CD4-positive, alpha-beta memory T cell (primary cell): ENCODE measurements around the gene SAMD4A. TPM values are rescaled to one million over a fixed set of nuclear protein-coding genes. Genes with fewer than 3 reads are reported as not detected.
A peak's percentile ranks its signal among the peaks of the same experiment; 100 is the strongest.
"Not testable (repeated sequence)": the region's sequence is repeated elsewhere in the genome, so short reads cannot be mapped to it uniquely, and the experiment has no call there.

Source experiments
- CTCF ChIA-PET: fragments of 350-600 bp; sonication (Branson Sonifier 250); formaldehyde crosslinking; loops from one replicate; lab custom pipeline; 2021; ENCODE audit warnings: inconsistent platforms; ENCODE audit not compliant: partially characterized antibody; lab: Charles Lee
- POLR2A ChIA-PET: fragments of 350-600 bp; sonication (Branson Sonifier 250); formaldehyde crosslinking; loops from one replicate; lab custom pipeline; 2021; ENCODE audit not compliant: partially characterized antibody; lab: Charles Lee
- DNase-seq, 5 donors: peaks; one replicate each; pipeline versions ENCODE4 v3.0.0 to v3.0.0-alpha.2; 2020 to 2022; ENCODE audit warnings: mixed read lengths in 1 of 5
- H3K27ac ChIP-seq: one replicate; pipeline ENCODE4 v1.7.0; 2013; ENCODE audit warnings: low read depth, low read length
- H3K27me3 ChIP-seq: 2 replicates; pipeline ENCODE4 v1.7.0; 2013; ENCODE audit warnings: mild to moderate bottlenecking, low read length, moderate library complexity; ENCODE audit not compliant: insufficient read depth
- H3K36me3 ChIP-seq: 2 replicates; pipeline ENCODE4 v1.7.0; 2013; ENCODE audit warnings: mild to moderate bottlenecking, low read length, moderate library complexity; ENCODE audit not compliant: insufficient read depth
- H3K4me1 ChIP-seq: 2 replicates; pipeline ENCODE4 v1.7.0; 2013; ENCODE audit warnings: mild to moderate bottlenecking, low read length, moderate library complexity; ENCODE audit not compliant: insufficient read depth
- H3K4me3 ChIP-seq, 2 donors: one replicate each; pipeline ENCODE4 v1.7.0; 2013; ENCODE audit warnings: low read length in 2 of 2, mild to moderate bottlenecking in 1 of 2
- H3K9me3 ChIP-seq, 2 donors: one replicate each; pipeline ENCODE4 v1.7.0; 2013; ENCODE audit warnings: low read length in 2 of 2, control low read depth in 1 of 2; ENCODE audit not compliant: control insufficient read depth in 1 of 2
- H3K27ac Mint-ChIP-seq, 7 donors: one replicate each; pipeline ENCODE4 v1.8.0; 2020 to 2021; ENCODE audit warnings: mixed read lengths in 7 of 7, mild to moderate bottlenecking in 6 of 7, inconsistent platforms in 3 of 7, moderate library complexity in 3 of 7
- H3K27me3 Mint-ChIP-seq, 2 donors: one replicate each; pipeline ENCODE4 v1.8.0; 2020 to 2021; ENCODE audit warnings: mixed read lengths in 2 of 2
- H3K36me3 Mint-ChIP-seq, 2 donors: one replicate each; pipeline ENCODE4 v1.8.0; 2020 to 2021; ENCODE audit warnings: mixed read lengths in 2 of 2, inconsistent platforms in 1 of 2, mild to moderate bottlenecking in 1 of 2
- H3K4me1 Mint-ChIP-seq, 4 donors: one replicate each; pipeline ENCODE4 v1.8.0; 2020 to 2021; ENCODE audit warnings: mixed read lengths in 4 of 4, mild to moderate bottlenecking in 1 of 4
- H3K4me3 Mint-ChIP-seq, 8 donors: one replicate each; pipeline ENCODE4 v1.8.0; 2020 to 2021; ENCODE audit warnings: mixed read lengths in 8 of 8, mild to moderate bottlenecking in 7 of 8, moderate library complexity in 6 of 8, inconsistent platforms in 3 of 8
- H3K9me3 Mint-ChIP-seq, 8 donors: one replicate each; pipeline ENCODE4 v1.8.0; 2020 to 2021; ENCODE audit warnings: mixed read lengths in 8 of 8, mild to moderate bottlenecking in 5 of 8, inconsistent platforms in 3 of 8, moderate library complexity in 1 of 8
- intact Hi-C: fragments of 100-400 bp; cut with micrococcal nuclease; formaldehyde crosslinking; loops from one replicate; pipeline ENCODE4 v1.15.1; 2023
- polyA plus RNA-seq, 2 donors: library from polyadenylated mRNA; unstranded; fragments of 300-500 nt; fragmentation: Illumina TruSeq; gene quantifications; one replicate each; pipeline ENCODE4 v1.2.3, GENCODE V29; 2021
- total RNA-seq, 2 experiments: library from RNA; stranded (reverse); gene quantifications; one replicate each; pipeline ENCODE4 v1.2.3, GENCODE V29; 2021

The SAMD4A gene
- total and polyA plus RNA-seq, 4 experiments from 2014 or later: 0.72 to 1.4 (median 0.93) TPM; not detected in 1

GRCh38 chr14:54621686-54622085 lies 54.8 kb downstream of the SAMD4A start:
- DNase-seq: no peak
- Mint-ChIP-seq H3K27ac (no peak overlapping the region), H3K4me3 (no peak overlapping the region), H3K36me3 (no peaks in the 10 kb centered on the region), H3K9me3 (peaks cover 0 to 3% (median 0%) of the 10 kb centered on the region in 8 donors), H3K4me1 (peaks cover 8 to 29% (median 16%) of the 10 kb centered on the region in 4 donors), H3K27me3 (no peaks in the 10 kb centered on the region)
- no peaks in the 10 kb centered on the region for H3K27me3 ChIP-seq
- no peak overlapping the region for H3K4me3 ChIP-seq
- intact Hi-C loops: no loop called here
- no peak overlapping the region for H3K27ac ChIP-seq
- peaks cover 16% of the 10 kb centered on the region for H3K4me1 ChIP-seq
- H3K36me3 ChIP-seq: no peaks in the 10 kb centered on the region
- H3K9me3 ChIP-seq: no peaks in the 10 kb centered on the region
- ChIA-PET CTCF (no interaction called here), POLR2A (interaction anchor here (1.9 kb wide), 1 partner anchor 55 kb away, joined by 6 read pairs; the partner anchor contains the start of gene SAMD4A)

GRCh38 chr14:54622192-54622958 lies 55.4 kb downstream of the SAMD4A start:
- Mint-ChIP-seq H3K4me3 (peak overlapping the region in 6 of 8 donors; percentile 4 to 73 (median 32)), H3K9me3 (peaks cover 0 to 3% (median 0%) of the 10 kb centered on the region in 8 donors), H3K27ac (peak overlapping the region in 2 of 7 donors; percentile 72 to 79), H3K27me3 (no peaks in the 10 kb centered on the region), H3K4me1 (peaks cover 13 to 35% (median 22%) of the 10 kb centered on the region in 4 donors), H3K36me3 (no peaks in the 10 kb centered on the region)
- Histone ChIP-seq H3K9me3 (no peaks in the 10 kb centered on the region), H3K4me3 (no peak overlapping the region), H3K27me3 (no peaks in the 10 kb centered on the region), H3K4me1 (peaks cover 23% of the 10 kb centered on the region), H3K27ac (no peak overlapping the region), H3K36me3 (no peaks in the 10 kb centered on the region)
- ChIA-PET POLR2A (interaction anchor here (1.9 kb wide), 1 partner anchor 56 kb away, joined by 6 read pairs; the partner anchor contains the start of gene SAMD4A), CTCF (interaction anchor here (0.7 kb wide), 1 partner anchor 9 kb away, joined by 3 read pairs; no protein-coding TSS in a partner anchor)
- intact Hi-C loops: no loop called here
- DNase-seq: no peak

- no peaks in the 10 kb centered on the region for H3K27me3 Mint-ChIP-seq
- no peaks in the 10 kb centered on the region for H3K9me3 ChIP-seq
- H3K27me3 ChIP-seq: no peaks in the 10 kb centered on the region
- H3K4me1 Mint-ChIP-seq: peaks cover 24 to 46% (median 33%) of the 10 kb centered on the region in 4 donors
- ChIA-PET CTCF (no interaction called here), POLR2A (interaction anchor here (1.9 kb wide), 1 partner anchor 57 kb away, joined by 6 read pairs; the partner anchor contains the start of gene SAMD4A)
- intact Hi-C loops: no loop called here
- H3K4me3 ChIP-seq: no peak overlapping the region
- H3K36me3 ChIP-seq: no peaks in the 10 kb centered on the region
- H3K9me3 Mint-ChIP-seq: peaks cover 0 to 3% (median 0%) of the 10 kb centered on the region in 8 donors
- no peak for DNase-seq
- H3K36me3 Mint-ChIP-seq: no peaks in the 10 kb centered on the region
- H3K27ac Mint-ChIP-seq: peak overlapping the region in 2 of 7 donors; percentile 13 to 42
- no peak overlapping the region for H3K27ac ChIP-seq
- H3K4me3 Mint-ChIP-seq: peak overlapping the region in 3 of 8 donors; percentile 54 to 73 (median 60)
- H3K4me1 ChIP-seq: peaks cover 33% of the 10 kb centered on the region
These were observed 56.5 kb downstream of the SAMD4A start for GRCh38 chr14:54623279-54624004.

- H3K4me3 ChIP-seq, H3K27me3 ChIP-seq, H3K27me3 Mint-ChIP-seq, H3K9me3 Mint-ChIP-seq, H3K36me3 Mint-ChIP-seq, H3K36me3 ChIP-seq, CTCF ChIA-PET, H3K4me3 Mint-ChIP-seq, intact Hi-C loops, H3K27ac ChIP-seq, POLR2A ChIA-PET, H3K9me3 ChIP-seq, H3K27ac Mint-ChIP-seq, DNase-seq: not testable (repeated sequence)
- peaks cover 29 to 52% (median 38%) of the 10 kb centered on the region in 4 donors for H3K4me1 Mint-ChIP-seq
- H3K4me1 ChIP-seq: peaks cover 39% of the 10 kb centered on the region
These were observed 57.1 kb downstream of the SAMD4A start for GRCh38 chr14:54624005-54624358.

- Histone ChIP-seq H3K36me3 (no peaks in the 10 kb centered on the region), H3K27me3 (no peaks in the 10 kb centered on the region), H3K27ac (no peak overlapping the region), H3K4me1 (peaks cover 50% of the 10 kb centered on the region), H3K4me3 (no peak overlapping the region), H3K9me3 (no peaks in the 10 kb centered on the region)
- no peak overlapping the region for H3K27ac Mint-ChIP-seq
- CTCF ChIA-PET: interaction anchor here (0.8 to 1.8 kb wide), 3 partner anchors 12 to 149 kb away, joined by 4 to 6 read pairs (median 4); no protein-coding TSS in a partner anchor
- no peak for DNase-seq
- no peaks in the 10 kb centered on the region for H3K36me3 Mint-ChIP-seq
- POLR2A ChIA-PET: no interaction called here
- H3K4me1 Mint-ChIP-seq: peaks cover 35 to 62% (median 48%) of the 10 kb centered on the region in 4 donors
- no peak overlapping the region for H3K4me3 Mint-ChIP-seq
- H3K9me3 Mint-ChIP-seq: peaks cover 0 to 3% (median 0%) of the 10 kb centered on the region in 8 donors
- intact Hi-C loops: loop anchor here (5.0 kb wide), 1 partner anchor 183 kb away; the partner anchor contains the start of gene CNIH1
- H3K27me3 Mint-ChIP-seq: no peaks in the 10 kb centered on the region
These were observed 58.2 kb downstream of the SAMD4A start for GRCh38 chr14:54625112-54625511.

GRCh38 chr14:54627219-54627539 lies 60.3 kb downstream of the SAMD4A start:
- Mint-ChIP-seq H3K9me3 (peaks cover 0 to 4% (median 0%) of the 10 kb centered on the region in 8 donors), H3K4me1 (peaks cover 36 to 66% (median 50%) of the 10 kb centered on the region in 4 donors), H3K36me3 (no peaks in the 10 kb centered on the region), H3K27ac (peak overlapping the region; percentile 87 to 96 (median 93)), H3K27me3 (no peaks in the 10 kb centered on the region), H3K4me3 (peak overlapping the region; percentile 65 to 86 (median 83))
- CTCF ChIA-PET: interaction anchor here (0.9 to 1.8 kb wide), 5 partner anchors 54 to 146 kb away, joined by 3 to 6 read pairs (median 4); partner anchors contain the start of gene CGRRF1
- no peaks in the 10 kb centered on the region for H3K27me3 ChIP-seq
- peaks cover 53% of the 10 kb centered on the region for H3K4me1 ChIP-seq
- no peaks in the 10 kb centered on the region for H3K36me3 ChIP-seq
- peak overlapping the region; percentile 67 for H3K27ac ChIP-seq
- H3K9me3 ChIP-seq: no peaks in the 10 kb centered on the region
- no peak for DNase-seq
- peak overlapping the region; percentile 5 to 47 for H3K4me3 ChIP-seq
- POLR2A ChIA-PET: interaction anchor here (3.4 kb wide), 1 partner anchor 61 kb away, joined by 22 read pairs; the partner anchor contains the start of gene SAMD4A
- intact Hi-C loops: loop anchor here (1.0 to 5.0 kb wide), 2 partner anchors 61 to 185 kb away; partner anchors contain the start of gene CNIH1
